NCI-H2171 (cell line): ENCODE results near the gene BMP8A.
"Not testable (repeated sequence)": the region's sequence is repeated elsewhere in the genome, so short reads cannot be mapped to it uniquely, and the experiment has no call there.

ENCODE experiments used
- DNase-seq: peaks from one replicate; lab custom pipeline; 2025; lab: John Stamatoyannopoulos, UW

The BMP8A gene

DNA sequence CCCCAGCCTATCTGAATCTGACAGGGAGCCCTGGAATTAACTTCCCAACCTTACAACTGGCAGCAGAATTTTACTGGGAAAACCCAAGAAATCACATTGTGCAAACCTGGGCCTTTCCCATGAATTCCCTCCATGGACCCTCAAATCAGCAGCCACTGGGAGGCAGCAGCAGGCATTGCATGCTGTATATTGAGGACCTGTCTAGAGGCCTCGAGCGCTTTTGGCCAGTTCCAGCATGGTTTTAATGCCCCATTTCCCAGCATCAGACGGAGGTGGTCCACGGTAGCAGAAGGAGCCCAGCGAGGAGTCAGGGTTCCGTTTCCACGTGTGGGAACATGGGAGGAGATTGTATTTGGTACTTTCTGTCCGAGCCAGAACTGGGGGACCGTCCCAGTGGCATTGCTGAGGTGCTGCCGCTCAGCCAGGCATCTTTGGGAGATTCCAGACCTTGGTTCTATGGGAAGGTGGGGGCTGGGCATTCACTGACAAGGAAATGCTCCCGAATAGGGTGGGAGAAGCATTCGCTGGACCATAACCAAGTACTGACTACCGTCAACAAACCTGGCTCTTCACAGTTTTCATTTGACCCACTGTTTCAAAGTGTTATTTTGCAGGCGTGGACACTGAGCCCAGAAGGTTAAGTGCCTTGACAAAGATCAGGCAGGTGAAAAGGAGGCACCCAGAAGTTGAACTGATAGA is 15.9 kb downstream of the BMP8A start:
- no peak for DNase-seq

DNA sequence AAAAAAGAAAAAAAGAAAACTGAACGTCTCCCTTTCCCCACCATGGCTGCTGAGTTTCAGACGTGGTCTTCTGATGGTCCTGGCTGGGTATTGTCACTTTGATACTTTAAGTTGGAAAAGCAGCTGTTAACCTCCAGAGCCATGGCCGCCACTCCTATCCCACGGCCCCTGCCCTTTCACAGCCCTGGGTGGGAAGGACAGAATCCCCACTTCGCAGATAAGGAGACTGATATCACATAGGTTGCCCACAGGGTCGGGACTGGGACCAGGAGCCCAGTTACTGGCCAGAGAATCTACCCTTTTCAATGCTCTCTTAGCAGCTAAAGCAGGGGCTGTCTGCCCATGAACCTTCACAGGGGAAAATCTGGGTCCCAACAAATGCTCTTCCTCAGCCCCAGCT is 16.8 kb downstream of the BMP8A start:
- no peak for DNase-seq

DNA sequence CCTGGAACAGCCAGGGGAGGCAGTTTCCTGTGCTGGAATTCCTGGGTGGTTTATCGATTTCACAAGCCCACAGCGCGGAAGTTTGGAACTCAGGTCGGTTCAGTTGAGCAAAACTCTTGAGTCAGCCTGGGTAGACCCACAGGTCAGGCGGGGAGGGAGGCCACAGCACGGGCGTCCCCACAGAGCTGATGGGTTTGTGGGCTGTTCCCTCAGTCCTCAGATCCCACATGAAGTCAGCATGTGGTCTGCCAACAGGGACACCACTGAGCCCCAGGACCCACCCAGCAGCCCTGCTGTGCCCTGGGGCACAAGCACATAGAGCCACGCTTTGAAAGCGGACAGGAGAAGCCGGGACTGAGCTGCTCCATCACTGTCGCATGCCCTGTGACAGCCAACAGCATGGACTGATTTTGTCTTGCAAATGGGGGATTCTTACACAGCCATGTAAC is 17.4 kb downstream of the BMP8A start:
- DNase-seq: no peak

DNA sequence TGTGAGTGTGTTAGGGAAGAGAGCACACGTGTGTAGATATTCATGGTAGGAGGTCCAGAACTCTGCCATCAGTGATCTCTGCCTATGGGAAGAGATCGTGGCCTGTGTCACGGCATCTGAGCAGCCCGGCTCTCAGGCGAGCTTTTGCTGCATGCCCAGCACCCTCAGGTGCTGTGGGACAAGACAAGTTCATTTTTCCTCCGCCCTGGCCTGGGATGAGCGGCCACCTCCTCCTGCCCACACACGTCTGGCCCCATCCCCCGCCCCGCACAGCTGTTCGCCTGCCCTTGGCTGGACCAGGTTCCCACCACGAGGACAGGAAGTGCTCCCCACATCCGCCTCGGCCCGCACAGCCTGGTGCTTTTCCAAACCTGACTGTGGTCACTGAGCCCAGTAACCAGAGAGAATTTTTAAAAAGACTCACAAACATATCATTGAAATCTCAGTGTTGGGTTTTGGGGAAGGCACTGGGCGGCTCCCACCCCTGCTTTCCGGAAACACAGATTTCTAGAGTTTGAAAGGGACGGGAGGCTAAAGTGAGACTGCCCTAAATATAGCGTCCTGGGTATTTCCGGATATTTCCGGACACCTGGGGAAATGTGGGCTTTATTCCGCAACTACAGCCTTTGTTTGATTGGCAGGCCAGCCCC is 18.0 kb downstream of the BMP8A start:
- DNase-seq: no peak

DNA sequence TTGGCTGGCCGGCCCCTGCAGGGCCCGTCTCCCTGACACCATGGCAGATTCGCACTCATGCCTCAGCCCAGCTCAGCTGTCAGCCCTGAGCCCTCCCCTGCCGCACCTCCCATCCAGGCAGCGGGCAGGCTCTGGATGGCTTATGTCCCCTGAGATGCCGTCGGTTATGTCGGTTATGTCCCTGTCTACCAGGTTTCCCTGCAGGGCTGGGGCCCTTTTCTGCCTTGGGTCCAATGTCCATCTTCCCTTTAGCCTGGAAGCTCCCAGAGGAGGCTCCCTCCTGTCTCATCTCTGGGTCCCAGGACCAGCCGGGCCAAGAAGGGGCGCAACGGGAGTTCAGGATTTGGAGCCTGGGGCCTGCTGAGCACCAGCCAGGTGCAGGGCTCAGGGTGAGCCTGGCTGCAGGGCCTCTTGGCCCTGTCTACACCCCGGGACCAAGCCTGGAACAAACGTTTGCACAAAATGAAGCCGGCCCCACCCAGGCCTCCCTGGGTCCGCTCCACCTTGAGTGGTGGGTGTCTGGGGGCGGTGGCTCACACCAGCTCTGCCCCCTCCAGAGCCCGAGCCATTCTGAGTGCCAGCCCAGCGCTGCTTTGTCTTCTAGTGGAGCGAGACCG is 19.2 kb downstream of the BMP8A start:
- DNase-seq: not testable (repeated sequence)

DNA sequence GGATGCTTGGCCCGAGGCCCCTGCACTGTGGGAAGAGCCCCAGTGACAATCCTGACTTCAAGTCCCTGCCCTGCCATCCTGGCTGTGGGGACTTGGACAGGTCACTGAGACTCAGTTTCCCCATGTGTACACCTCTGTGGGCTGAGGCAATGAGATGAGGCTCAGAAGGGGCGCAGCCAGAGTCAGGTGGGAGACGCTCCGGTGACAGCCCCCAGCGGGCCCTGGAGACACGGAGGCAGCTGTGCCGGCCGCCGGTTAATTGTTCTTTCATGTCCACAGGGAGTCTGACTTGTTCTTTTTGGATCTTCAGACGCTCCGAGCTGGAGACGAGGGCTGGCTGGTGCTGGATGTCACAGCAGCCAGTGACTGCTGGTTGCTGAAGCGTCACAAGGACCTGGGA is 20.0 kb downstream of the BMP8A start:
- DNase-seq: not testable (repeated sequence)

DNA sequence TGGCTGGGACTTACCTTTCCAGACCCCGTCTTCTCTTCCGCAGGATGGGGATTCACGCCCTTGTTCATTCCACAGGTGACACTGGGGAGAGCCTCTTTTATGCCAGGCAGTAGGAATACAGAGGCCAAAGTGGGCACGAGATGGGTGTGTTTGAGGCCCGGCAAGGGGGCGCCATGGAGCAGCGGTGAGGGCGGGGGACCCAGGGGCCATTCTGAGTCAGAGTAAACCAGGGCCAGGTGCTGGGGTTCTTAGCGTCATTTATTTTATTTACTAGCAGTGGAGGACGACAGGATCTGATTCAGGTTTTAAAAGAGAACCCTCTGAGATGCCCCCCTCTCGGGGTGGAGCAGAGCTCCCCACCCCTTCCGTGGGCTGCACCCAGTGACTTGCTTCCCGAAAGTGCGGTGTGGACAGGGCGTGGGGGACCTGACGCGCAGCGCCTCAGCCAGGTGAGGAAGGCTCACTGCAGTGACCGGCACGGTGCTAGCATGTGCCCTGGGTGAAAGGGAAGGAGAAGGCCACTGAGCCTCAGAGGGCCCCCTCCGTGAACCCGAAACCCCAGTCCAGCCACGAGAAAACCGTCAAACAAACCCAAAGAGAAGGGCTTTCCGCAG is 20.9 kb downstream of the BMP8A start:
- DNase-seq: not testable (repeated sequence)

DNA sequence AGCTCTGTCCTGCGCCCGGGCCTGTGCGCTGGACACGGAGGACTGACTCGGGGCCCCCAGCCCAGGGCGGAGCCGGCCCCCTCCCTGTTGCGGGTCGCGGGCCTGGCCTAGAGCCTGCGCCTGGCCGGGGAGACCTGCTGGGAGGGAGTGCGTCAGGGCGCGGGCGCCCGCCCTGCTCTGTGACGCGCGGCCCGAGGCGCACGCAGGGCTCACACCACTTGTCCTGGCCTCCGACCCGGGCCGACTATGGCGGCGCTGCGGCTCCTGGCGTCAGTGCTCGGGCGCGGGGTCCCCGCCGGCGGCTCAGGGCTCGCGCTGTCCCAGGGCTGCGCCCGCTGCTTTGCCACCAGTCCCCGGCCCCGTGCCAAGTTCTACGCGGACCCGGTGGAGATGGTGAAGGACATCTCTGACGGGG is 23.3 kb downstream of the BMP8A start:
- DNase-seq: not testable (repeated sequence)

DNA sequence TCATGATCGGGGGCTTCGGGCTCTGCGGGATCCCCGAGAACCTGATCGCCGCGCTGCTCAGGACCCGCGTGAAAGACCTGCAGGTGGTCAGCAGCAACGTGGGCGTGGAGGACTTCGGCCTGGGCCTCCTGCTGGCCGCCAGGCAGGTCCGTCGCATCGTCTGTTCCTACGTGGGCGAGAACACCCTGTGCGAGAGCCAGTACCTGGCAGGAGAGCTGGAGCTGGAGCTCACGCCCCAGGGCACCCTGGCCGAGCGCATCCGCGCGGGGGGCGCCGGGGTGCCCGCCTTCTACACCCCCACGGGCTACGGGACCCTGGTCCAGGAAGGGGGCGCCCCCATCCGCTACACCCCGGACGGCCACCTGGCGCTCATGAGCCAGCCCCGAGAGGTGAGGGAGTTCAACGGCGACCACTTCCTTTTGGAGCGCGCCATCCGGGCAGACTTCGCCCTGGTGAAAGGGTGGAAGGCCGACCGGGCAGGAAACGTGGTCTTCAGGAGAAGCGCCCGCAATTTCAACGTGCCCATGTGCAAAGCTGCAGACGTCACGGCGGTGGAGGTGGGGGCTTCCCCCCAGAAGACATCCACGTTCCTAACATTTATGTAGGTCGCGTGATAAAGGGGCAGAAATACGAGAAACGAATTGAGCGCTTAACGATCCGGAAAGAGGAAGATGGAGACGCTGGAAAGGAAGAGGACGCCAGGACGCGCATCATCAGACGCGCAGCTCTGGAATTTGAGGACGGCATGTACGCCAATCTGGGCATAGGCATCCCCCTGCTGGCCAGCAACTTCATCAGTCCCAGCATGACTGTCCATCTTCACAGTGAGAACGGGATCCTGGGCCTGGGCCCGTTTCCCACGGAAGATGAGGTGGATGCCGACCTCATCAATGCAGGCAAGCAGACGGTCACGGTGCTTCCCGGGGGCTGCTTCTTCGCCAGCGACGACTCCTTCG is 24.0 kb downstream of the BMP8A start:
- not testable (repeated sequence) for DNase-seq

DNA sequence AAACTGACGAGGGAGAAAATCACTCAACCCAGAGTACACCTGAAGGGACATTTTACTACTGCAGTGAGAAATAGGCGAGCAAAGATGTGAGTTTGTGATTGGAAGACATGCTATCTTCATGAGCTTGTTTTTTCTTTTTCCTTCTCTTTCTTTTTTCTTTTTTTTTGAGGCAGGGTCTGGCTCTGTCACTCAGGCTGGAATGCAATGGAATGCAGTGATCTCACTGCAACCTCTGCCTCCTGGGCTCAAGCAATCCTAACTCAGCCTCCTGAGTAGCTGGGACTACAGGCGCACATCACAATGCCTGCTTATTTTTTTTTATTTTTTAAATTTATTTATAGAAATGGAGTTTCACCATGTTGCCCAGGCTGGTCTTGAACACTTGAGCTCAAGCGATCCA is 25.4 kb downstream of the BMP8A start:
- not testable (repeated sequence) for DNase-seq

DNA sequence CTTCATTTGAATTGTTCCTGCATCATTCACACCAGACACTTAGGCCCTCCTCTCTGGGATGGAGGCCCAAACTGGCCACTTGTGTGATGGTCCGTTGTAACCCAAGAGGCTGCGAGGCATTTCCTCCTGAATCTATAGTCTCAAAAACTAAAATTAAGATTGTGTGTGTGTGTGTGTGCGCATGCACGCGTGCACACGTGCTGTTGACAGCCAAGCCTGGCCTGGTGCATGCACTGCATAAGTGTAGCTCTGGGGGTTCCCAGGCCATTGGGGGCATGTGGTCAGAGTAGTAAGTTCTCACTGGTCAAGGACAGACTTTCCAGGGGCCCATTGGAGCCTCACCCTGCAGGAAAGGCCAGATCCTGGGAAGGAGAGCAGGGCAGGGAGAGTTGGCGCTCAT is 26.5 kb downstream of the BMP8A start:
- DNase-seq: not testable (repeated sequence)

DNA sequence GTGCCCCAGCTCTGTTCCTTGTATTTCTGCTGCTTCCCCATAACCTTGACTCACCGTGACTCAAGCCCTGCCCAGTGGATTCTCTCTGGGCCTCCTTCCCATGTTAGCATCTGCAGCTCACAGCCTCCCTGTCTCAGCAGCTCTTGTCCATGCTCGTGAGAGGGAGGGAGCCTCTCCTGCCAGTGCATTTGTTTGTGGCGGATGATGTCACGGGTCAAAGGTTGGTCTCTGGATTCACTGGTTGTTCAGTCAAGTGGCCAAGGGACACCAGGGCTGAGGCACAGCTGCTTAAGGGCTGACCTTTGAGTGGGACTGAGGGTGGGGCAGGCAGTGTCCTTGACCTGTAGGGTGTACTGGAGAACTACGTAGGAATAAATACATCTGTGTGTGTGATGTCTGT is 27.9 kb downstream of the BMP8A start:
- DNase-seq: not testable (repeated sequence)

DNA sequence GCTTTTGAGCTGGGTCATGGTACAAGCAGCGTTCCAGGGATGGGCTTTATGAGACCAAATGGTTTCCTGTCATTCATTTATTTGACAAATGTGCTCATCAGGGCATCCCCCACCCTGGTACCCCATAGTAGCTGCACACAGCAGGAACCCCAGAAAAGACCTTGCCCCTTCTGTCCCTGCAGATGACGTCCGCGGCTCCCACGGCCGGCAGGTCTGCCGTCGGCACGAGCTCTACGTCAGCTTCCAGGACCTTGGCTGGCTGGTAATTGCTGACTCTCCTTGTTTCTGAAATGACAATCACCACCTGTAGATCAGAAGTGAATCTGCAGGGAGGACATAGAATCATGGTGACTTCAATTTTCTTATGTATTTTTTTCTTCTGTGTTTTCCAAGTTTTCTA is 30.8 kb downstream of the BMP8A start:
- not testable (repeated sequence) for DNase-seq

DNA sequence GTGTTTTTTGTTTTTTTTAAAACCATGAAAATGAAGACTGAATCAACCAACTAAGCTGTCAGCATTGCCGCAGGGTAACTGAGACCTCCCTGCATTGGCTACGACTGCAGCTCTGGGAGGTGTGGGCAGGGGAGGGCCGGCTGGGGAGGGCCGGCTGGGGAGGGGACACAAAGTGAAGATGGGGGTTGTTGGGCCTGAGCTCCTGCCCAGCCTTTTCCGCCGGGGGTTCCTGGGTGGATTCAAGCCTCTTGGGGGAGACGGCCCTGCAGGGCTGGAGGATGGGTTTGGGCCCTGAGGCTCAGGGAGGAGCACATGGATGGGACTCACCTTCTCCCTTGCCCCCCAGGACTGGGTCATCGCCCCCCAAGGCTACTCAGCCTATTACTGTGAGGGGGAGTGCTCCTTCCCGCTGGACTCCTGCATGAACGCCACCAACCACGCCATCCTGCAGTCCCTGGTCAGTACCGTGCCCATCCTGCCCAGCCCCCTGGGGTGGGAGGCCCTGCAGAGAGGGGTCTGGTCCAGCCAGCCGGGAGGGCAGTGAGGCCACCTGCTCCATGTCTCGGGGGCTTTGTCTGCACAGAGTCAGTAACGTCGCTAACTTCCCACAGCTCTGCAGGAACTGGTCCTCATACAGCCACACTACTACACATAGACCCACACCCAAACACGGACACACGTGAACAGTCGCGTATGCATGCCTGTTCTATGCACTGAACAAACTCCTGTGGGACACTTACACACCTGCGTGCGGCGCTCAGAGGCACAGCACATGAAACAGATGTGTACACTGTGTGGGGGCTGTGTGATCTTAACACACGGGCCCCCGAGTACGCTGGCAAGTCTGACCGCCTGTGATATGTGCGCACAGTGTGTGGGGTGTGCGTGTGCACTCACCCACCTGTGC is 31.5 kb downstream of the BMP8A start:
- DNase-seq: no peak

DNA sequence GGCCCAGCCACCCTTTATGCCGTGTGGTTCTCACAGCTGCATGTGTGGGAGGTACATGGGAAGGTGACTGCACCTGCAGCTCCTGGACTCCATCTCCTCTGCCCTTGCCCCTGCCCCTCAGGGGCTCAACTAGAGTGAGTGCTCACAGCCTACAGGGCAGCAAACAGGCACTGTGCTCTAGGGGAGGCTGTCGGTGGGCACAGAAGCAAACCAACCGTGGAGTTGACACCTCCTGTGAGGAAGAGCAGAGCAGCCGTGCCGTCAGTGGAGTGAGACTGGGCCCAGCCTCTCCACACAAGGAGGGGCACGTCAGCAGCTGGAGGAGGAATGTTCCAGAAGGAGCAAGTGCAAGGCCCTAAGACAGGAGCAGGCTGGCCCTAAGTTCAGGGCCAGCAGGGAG is 32.7 kb downstream of the BMP8A start:
- no peak for DNase-seq

DNA sequence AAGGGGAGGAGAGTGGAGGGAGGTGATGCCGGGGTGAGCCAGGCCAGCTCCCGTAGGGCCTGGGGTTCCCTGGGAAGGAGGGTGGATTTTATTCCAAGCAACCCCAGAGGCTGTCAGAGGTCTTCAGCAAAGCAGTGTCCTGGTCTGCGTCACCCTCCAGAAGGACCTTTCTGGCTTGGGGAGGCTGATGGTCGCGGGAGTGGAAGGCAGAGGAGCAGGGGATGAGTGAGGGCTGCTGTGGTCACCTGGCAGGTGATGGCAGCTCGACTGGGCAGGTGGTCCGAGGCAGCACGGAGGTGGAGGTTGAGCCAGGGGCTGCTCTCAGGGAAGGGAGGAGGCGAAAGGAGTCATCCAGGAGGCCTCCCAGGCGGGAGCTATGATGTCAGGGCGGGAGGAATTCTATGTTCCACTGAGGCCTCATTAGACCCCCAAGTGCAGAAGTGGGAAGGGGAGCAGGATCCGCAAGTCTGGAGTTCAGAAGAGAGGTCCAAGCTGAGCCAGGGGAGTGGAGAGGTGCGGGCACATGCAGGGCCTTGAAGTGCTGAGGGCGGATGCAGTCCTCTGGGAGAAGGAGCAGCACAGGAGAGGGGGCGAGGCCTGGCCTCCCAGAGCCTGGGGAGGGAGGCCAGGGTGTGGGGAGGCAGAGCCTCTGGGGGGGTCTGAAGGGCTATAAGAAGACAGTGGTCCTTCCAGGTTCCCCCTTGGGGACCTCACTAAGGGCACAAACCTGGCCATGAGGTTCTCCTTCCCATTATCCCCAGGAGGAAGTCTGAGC is 33.3 kb downstream of the BMP8A start:
- no peak for DNase-seq

DNA sequence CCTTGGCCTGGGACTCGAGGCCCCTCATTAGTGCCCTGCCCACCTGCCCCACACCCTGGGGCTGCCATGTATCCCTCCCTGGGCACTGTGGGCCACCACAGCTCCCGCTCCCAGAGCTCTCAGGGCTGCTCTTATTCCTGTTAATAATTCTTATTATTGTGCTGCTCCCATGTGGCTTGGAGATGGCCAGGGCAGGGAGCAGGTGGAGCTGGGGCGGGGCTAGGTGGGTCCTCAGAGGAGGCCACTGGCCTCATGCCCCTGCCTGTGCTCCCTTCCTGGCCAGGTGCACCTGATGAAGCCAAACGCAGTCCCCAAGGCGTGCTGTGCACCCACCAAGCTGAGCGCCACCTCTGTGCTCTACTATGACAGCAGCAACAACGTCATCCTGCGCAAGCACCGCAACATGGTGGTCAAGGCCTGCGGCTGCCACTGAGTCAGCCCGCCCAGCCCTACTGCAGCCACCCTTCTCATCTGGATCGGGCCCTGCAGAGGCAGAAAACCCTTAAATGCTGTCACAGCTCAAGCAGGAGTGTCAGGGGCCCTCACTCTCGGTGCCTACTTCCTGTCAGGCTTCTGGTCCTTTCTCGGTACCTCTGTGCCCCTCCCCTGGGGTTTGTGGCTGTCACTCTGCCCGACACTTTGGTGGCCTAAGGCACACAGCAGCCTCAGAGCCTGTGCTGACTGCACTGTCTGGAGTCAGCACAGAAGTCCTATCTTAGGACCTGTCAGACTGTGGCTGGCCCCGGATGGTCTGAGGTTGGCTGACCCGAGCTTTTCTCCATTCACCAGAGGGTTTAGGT is 34.1 kb downstream of the BMP8A start:
- no peak for DNase-seq

DNA sequence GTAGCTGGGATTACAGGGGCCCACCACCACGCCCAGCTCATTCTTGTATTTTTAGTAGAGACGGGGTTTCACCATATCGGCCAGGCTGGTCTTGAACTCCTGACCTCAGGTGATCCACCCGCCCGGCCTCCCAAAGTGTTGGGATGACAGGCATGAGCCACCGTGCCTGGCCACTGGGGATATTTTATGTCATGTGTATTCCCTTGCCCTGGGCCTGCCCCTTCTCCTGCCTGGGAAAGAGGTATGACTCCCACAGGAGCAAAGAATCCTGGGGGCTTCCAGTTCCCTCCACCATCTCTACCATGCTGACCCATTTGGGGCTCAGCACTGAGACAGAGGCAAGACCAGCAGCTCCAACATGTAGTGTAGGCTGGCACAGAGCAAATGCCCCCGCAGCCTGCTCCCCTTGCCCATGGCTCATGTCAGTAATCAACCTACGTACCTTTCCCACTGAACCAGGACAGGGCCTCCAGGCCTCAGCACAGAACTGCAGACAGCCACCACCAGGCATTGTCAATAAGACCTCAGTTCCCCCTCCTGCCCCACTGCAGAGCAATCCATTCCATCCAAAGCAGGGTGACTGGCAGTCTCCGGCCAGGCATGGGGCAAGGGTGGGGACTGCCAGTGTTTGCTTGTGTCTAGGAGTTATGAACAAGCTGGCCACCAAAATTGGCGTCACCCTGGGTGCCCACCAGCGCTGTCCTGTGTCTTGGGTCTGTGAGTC is 35.2 kb downstream of the BMP8A start:
- DNase-seq: no peak
